Activated CD8-positive, alpha-beta memory T cell treated with anti-CD3 and anti-CD28 coated beads, Interleukin-2, amount 10 ng/mL, durations not matched to agents 7 days and 5 days (primary cell): Measurements from ENCODE around the gene ZNF611. TPM values are rescaled to one million over a fixed set of nuclear protein-coding genes. Genes with fewer than 3 reads are reported as not detected.
A peak's percentile ranks its signal among the peaks of the same experiment; 100 is the strongest.
"Not testable (repeated sequence)": the region's sequence is repeated elsewhere in the genome, so short reads cannot be mapped to it uniquely, and the experiment has no call there.

Experiments used
- ATAC-seq: fragments of 150-1000 bp; cut with Tn5 transposase; one replicate; pipeline ENCODE4 v1.10.0; 2021; ENCODE audit warnings: moderate library complexity
- CTCF ChIA-PET: fragments of 350-600 bp; sonication (Branson Sonifier 250); formaldehyde crosslinking; loops from one replicate; lab custom pipeline; 2021; ENCODE audit warnings: antibody characterized with exemption; lab: Charles Lee
- DNase-seq: peaks from one replicate; pipeline ENCODE4 v3.0.0-alpha.2; 2020
- H3K27ac Mint-ChIP-seq: one replicate; pipeline ENCODE4 v1.8.0; 2021; ENCODE audit warnings: mild to moderate bottlenecking, mixed read lengths
- H3K27me3 Mint-ChIP-seq: one replicate; pipeline ENCODE4 v1.8.0; 2021; ENCODE audit warnings: mixed read lengths
- H3K36me3 Mint-ChIP-seq: one replicate; pipeline ENCODE4 v1.8.0; 2021; ENCODE audit warnings: mild to moderate bottlenecking, mixed read lengths
- H3K4me1 Mint-ChIP-seq: one replicate; pipeline ENCODE4 v1.8.0; 2021; ENCODE audit warnings: mixed read lengths
- H3K4me3 Mint-ChIP-seq: one replicate; pipeline ENCODE4 v1.8.0; 2021; ENCODE audit warnings: mild to moderate bottlenecking, moderate library complexity, mixed read lengths
- H3K9me3 Mint-ChIP-seq: one replicate; pipeline ENCODE4 v1.8.0; 2022; ENCODE audit warnings: low read depth, mixed read lengths
- total RNA-seq, 2 experiments: library from RNA; stranded (reverse); gene quantifications; one replicate each; pipeline ENCODE4 v1.2.3, GENCODE V29; 2021

The ZNF611 gene
- total RNA-seq, 2 experiments from 2014 or later = 30.7 to 32.1 TPM

- CTCF ChIA-PET = interaction anchor here (0.6 to 1.8 kb wide), 3 partner anchors 39 to 191 kb away, joined by 3 to 4 read pairs (median 3); no protein-coding TSS in a partner anchor
- H3K36me3 Mint-ChIP-seq = peaks cover 47% of the 10 kb centered on the region
- DNase-seq, ATAC-seq, H3K9me3 Mint-ChIP-seq, H3K27me3 Mint-ChIP-seq: not testable (repeated sequence)
- peaks cover 29% of the 10 kb centered on the region for H3K4me1 Mint-ChIP-seq
- peak overlapping the region; percentile 94 for H3K27ac Mint-ChIP-seq
- peak overlapping the region; percentile 96 for H3K4me3 Mint-ChIP-seq
These were observed 45.7 kb downstream of the ZNF611 start for GRCh38 chr19:52688925-52689796.

- H3K36me3 Mint-ChIP-seq = peaks cover 53% of the 10 kb centered on the region
- peak overlapping the region; percentile 96 for H3K4me3 Mint-ChIP-seq
- H3K4me1 Mint-ChIP-seq = peaks cover 29% of the 10 kb centered on the region
- ATAC-seq = no peak
- no peak for DNase-seq
- CTCF ChIA-PET = interaction anchor here (0.6 to 1.8 kb wide), 2 partner anchors 40 to 190 kb away, joined by 3 to 4 read pairs; no protein-coding TSS in a partner anchor
- H3K27me3 Mint-ChIP-seq = no peaks in the 10 kb centered on the region
- H3K9me3 Mint-ChIP-seq = peaks cover 12% of the 10 kb centered on the region
- no peak overlapping the region for H3K27ac Mint-ChIP-seq
These were observed 46.5 kb downstream of the ZNF611 start for GRCh38 chr19:52688335-52688734.

GRCh38 chr19:52687684-52688083 is 47.2 kb downstream of the ZNF611 start:
- CTCF ChIA-PET = no interaction called here
- Mint-ChIP-seq H3K4me3 (no peak overlapping the region), H3K27me3 (no peaks in the 10 kb centered on the region), H3K27ac (no peak overlapping the region), H3K9me3 (peaks cover 12% of the 10 kb centered on the region), H3K4me1 (peaks cover 29% of the 10 kb centered on the region), H3K36me3 (peaks cover 57% of the 10 kb centered on the region)
- DNase-seq = no peak
- no peak for ATAC-seq

GRCh38 chr19:52685811-52686210 is 49.0 kb downstream of the ZNF611 start:
- Mint-ChIP-seq H3K27ac (no peak overlapping the region), H3K36me3 (peaks cover 63% of the 10 kb centered on the region), H3K9me3 (peaks cover 8% of the 10 kb centered on the region), H3K27me3 (no peaks in the 10 kb centered on the region), H3K4me1 (peaks cover 30% of the 10 kb centered on the region), H3K4me3 (no peak overlapping the region)
- CTCF ChIA-PET = no interaction called here
- ATAC-seq (no peak), DNase-seq (no peak)

GRCh38 chr19:52681216-52681615 is 53.6 kb downstream of the ZNF611 start:
- peaks cover 11% of the 10 kb centered on the region for H3K4me1 Mint-ChIP-seq
- peaks cover 67% of the 10 kb centered on the region for H3K36me3 Mint-ChIP-seq
- H3K9me3 Mint-ChIP-seq, H3K27me3 Mint-ChIP-seq, DNase-seq, H3K27ac Mint-ChIP-seq, H3K4me3 Mint-ChIP-seq, ATAC-seq, CTCF ChIA-PET: not testable (repeated sequence)

GRCh38 chr19:52679598-52679997 is 55.2 kb downstream of the ZNF611 start:
- DNase-seq (no peak), ATAC-seq (no peak)
- Mint-ChIP-seq H3K4me1 (peaks cover 9% of the 10 kb centered on the region), H3K27me3 (no peaks in the 10 kb centered on the region), H3K9me3 (peaks cover 16% of the 10 kb centered on the region), H3K36me3 (peaks cover 69% of the 10 kb centered on the region), H3K4me3 (no peak overlapping the region), H3K27ac (no peak overlapping the region)
- CTCF ChIA-PET = no interaction called here

GRCh38 chr19:52675239-52675638 is 59.6 kb downstream of the ZNF611 start:
- Mint-ChIP-seq H3K36me3 (peaks cover 73% of the 10 kb centered on the region), H3K9me3 (peaks cover 13% of the 10 kb centered on the region)
- DNase-seq, H3K27me3 Mint-ChIP-seq, H3K27ac Mint-ChIP-seq, H3K4me3 Mint-ChIP-seq, H3K4me1 Mint-ChIP-seq, CTCF ChIA-PET, ATAC-seq: not testable (repeated sequence)

GRCh38 chr19:52673014-52673413 is 61.8 kb downstream of the ZNF611 start:
- ATAC-seq = no peak
- Mint-ChIP-seq H3K27ac (no peak overlapping the region), H3K4me1 (peaks cover 8% of the 10 kb centered on the region), H3K4me3 (no peak overlapping the region), H3K27me3 (no peaks in the 10 kb centered on the region), H3K36me3 (peaks cover 79% of the 10 kb centered on the region), H3K9me3 (peaks cover 17% of the 10 kb centered on the region)
- CTCF ChIA-PET = interaction anchor here (0.6 kb wide), 1 partner anchor 30 kb away, joined by 3 read pairs; no protein-coding TSS in a partner anchor
- no peak for DNase-seq

GRCh38 chr19:52670046-52670445 is 64.8 kb downstream of the ZNF611 start:
- CTCF ChIA-PET = no interaction called here
- no peak for DNase-seq
- no peaks in the 10 kb centered on the region for H3K27me3 Mint-ChIP-seq
- H3K4me3 Mint-ChIP-seq = no peak overlapping the region
- peaks cover 83% of the 10 kb centered on the region for H3K36me3 Mint-ChIP-seq
- ATAC-seq = no peak
- peaks cover 10% of the 10 kb centered on the region for H3K9me3 Mint-ChIP-seq
- peaks cover 6% of the 10 kb centered on the region for H3K4me1 Mint-ChIP-seq
- no peak overlapping the region for H3K27ac Mint-ChIP-seq

GRCh38 chr19:52669586-52669985 is 65.3 kb downstream of the ZNF611 start:
- H3K9me3 Mint-ChIP-seq = peaks cover 10% of the 10 kb centered on the region
- peaks cover 6% of the 10 kb centered on the region for H3K4me1 Mint-ChIP-seq
- no peak overlapping the region for H3K27ac Mint-ChIP-seq
- ATAC-seq (no peak), DNase-seq (no peak)
- CTCF ChIA-PET = no interaction called here
- peaks cover 84% of the 10 kb centered on the region for H3K36me3 Mint-ChIP-seq
- no peak overlapping the region for H3K4me3 Mint-ChIP-seq
- H3K27me3 Mint-ChIP-seq = no peaks in the 10 kb centered on the region

- peaks cover 82% of the 10 kb centered on the region for H3K36me3 Mint-ChIP-seq
- CTCF ChIA-PET = no interaction called here
- ATAC-seq = no peak
These were observed 66.9 kb downstream of the ZNF611 start for GRCh38 chr19:52667972-52668371.

GRCh38 chr19:52666506-52666905 is 68.3 kb downstream of the ZNF611 start:
- Mint-ChIP-seq H3K4me3 (no peak overlapping the region), H3K36me3 (peaks cover 86% of the 10 kb centered on the region), H3K27ac (no peak overlapping the region), H3K27me3 (no peaks in the 10 kb centered on the region), H3K4me1 (no peaks in the 10 kb centered on the region), H3K9me3 (peaks cover 11% of the 10 kb centered on the region)
- DNase-seq (no peak), ATAC-seq (no peak)
- CTCF ChIA-PET = interaction anchor here (0.6 to 0.7 kb wide), 2 partner anchors 10 to 416 kb away, joined by 3 to 5 read pairs; no protein-coding TSS in a partner anchor

More at GRCh38 chr19:52667972-52668371, 66.9 kb downstream of the ZNF611 start:
- Mint-ChIP-seq H3K27ac (no peak overlapping the region), H3K27me3 (no peaks in the 10 kb centered on the region), H3K4me1 (no peaks in the 10 kb centered on the region), H3K9me3 (peaks cover 7% of the 10 kb centered on the region), H3K4me3 (no peak overlapping the region)
- no peak for DNase-seq

- no peak for ATAC-seq
- DNase-seq = no peak
- Mint-ChIP-seq H3K4me1 (no peaks in the 10 kb centered on the region), H3K27me3 (no peaks in the 10 kb centered on the region), H3K9me3 (peaks cover 11% of the 10 kb centered on the region), H3K36me3 (peaks cover 87% of the 10 kb centered on the region), H3K27ac (no peak overlapping the region), H3K4me3 (no peak overlapping the region)
- CTCF ChIA-PET = no interaction called here
These were observed 69.3 kb downstream of the ZNF611 start for GRCh38 chr19:52665529-52665928.

GRCh38 chr19:52665027-52665426 is 69.8 kb downstream of the ZNF611 start:
- Mint-ChIP-seq H3K27me3 (no peaks in the 10 kb centered on the region), H3K36me3 (peaks cover 89% of the 10 kb centered on the region), H3K4me1 (no peaks in the 10 kb centered on the region), H3K4me3 (no peak overlapping the region), H3K27ac (no peak overlapping the region), H3K9me3 (peaks cover 9% of the 10 kb centered on the region)
- ATAC-seq (no peak), DNase-seq (no peak)
- CTCF ChIA-PET = no interaction called here
